ENCODE measurements around the gene PRPF40A.

DNA sequence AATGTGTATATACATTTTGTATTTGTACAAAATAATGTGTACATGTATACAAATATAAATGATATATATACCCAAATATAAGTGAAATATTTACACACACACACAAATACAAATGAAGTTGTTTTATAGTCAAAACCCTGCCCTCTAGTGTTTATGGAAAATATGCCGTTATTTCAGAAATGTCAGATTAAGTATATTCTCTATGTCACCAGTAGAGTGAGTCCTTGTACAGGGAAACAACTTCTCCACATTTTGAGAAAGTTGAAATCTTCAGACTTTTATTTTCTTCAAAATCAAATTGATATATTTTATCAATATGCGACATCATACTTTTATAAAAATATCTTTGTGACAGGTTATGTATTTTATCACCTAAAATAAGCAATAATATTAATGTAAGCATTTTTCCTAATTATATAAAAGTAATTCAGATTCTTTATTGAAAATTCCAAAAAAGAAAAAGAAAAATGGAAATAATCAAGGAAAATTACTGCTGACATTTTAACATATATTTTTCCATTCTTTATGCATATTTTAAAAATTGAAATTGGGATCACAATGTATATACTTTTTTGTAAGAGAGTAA, 23.6 kb upstream of the PRPF40A start:
- no peak for TF ChIP-seq SUZ12 (IDR thresholded peaks at IDR 0.05; ENCODE audit: low read length)
- TF ChIP-seq HDAC2 (IDR thresholded peaks at IDR 0.05; ENCODE audit: borderline replicate concordance in 1 of 2, low read depth in 2 of 2, low read length in 2 of 2): no peak
- no peak for TF ChIP-seq POLR2AphosphoS5 (IDR thresholded peaks at IDR 0.05; ENCODE audit: low read depth, low read length)
- peak in 2 of 3 experiments; percentile 53 to 69; a peak in 2 of 4 replicates for TF ChIP-seq CTCF (IDR thresholded peaks at IDR 0.05; ENCODE audit: control extremely low read depth in 1 of 3, insufficient read depth in 1 of 3, low read depth in 1 of 3, low read length in 3 of 3)
- no peak for TF ChIP-seq SAP30 (IDR thresholded peaks at IDR 0.05; ENCODE audit: insufficient read depth, insufficient replicate concordance, low read length)
- no peak for TF ChIP-seq ZNF274 (IDR thresholded peaks at IDR 0.05; ENCODE audit: borderline replicate concordance, extremely low read depth, low read length)
- TF ChIP-seq RAD21 (IDR thresholded peaks at IDR 0.05 in 1 of 2, conservative IDR thresholded peaks at IDR 0.05 in 1 of 2; ENCODE audit: low read depth in 2 of 2, low read length in 2 of 2): peak in 1 of 2 experiments; percentile 46; a peak in 3 of 4 replicates
- TF ChIP-seq EZH2 (IDR thresholded peaks at IDR 0.05; ENCODE audit: low read depth, low read length, severe bottlenecking): no peak

Data from H1 (cell line).